Activated CD4-positive, alpha-beta T cell treated with anti-CD3 and anti-CD28 coated beads for 24 hours (primary cell): ENCODE measurements around the gene NSFL1C.

Experiments
- DNase-seq, 2 donors: peaks; one replicate each; pipeline ENCODE4 v3.0.0-alpha.2; 2020; ENCODE audit warnings: low read depth in 2 of 2

NSFL1C gene

DNA sequence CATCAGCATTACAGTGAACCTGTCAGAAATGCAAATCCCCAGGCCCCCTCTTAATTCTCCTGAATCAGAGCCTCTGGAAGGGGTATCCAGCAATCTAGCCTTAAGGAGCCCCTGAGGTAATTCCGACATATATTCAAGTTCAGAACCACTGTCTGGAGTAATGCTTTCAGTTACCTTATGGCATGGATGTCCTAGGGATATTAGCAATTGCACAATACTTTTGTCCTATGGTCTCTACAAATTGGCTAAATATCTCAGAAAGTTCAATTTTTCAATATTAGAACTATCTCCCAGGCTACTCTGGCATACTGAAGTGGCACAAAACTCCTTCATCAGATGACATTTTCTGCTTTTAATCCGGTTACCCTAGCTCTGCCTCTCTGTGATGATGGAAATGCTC, 6.4 kb downstream of the NSFL1C start:
- no peak for DNase-seq

DNA sequence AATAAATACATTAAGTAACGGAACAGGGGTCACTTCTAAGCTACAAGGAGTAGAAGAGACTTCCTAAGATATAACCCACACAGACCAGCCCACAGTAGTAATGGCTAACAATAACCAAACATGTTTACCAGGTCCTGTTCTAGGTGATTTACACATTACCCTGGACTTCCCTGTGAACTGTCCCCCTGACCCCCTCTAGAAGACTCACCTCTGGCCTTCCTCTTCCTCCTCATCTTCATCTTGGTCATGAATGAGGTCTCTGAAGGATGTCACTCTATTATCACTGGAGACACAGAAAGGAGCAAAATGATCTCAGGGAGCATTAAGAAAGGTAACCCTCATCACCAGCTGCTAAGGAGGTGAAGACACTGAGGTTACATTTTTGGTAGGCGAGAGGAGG, 8.7 kb downstream of the NSFL1C start:
- DNase-seq: no peak

DNA sequence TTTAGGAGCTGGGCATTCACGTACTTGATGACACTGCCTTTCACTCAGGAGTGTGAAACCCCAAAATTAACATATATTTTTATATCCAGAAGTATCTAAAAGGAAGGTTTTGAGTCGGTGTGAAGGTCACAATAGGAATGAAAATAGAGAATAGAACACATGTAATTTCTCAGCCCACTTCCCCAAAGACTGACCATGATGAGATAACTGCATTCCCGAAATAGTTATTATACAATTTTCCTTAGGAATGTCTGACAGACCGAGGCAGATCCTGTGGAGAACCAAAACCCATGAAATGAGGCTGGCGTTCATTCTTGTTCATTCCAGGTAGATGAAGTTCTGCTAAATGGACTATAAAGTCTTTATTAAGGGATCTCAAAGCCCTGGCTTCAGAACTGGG, 10.3 kb downstream of the NSFL1C start:
- DNase-seq: no peak

DNA sequence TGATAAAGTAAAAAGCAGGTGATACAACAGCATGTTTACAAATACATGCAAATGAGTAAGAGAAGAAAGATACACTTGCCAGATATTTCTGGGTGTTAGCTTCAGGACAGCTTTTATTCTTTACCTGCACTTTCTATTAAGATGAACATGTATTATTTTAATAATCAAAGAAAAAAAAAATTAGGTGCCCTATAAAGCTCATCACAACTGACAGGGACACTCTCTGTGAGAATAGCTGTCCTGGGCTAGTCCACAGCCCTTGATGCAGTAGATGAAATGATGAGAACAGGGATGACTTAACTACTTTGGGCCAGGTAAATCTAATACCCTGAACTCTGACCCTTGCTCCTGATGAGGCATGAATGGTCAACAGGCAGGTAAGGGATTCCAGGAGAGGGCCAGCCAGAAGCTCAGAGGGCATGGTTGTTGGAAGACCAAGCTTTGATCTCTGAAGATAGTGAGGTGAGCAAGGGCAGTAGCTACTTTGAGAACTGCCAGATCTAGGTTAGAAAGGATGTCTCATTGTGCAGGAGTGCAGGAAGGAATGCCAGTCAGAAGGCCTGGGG, 15.6 kb downstream of the NSFL1C start:
- DNase-seq: no peak

DNA sequence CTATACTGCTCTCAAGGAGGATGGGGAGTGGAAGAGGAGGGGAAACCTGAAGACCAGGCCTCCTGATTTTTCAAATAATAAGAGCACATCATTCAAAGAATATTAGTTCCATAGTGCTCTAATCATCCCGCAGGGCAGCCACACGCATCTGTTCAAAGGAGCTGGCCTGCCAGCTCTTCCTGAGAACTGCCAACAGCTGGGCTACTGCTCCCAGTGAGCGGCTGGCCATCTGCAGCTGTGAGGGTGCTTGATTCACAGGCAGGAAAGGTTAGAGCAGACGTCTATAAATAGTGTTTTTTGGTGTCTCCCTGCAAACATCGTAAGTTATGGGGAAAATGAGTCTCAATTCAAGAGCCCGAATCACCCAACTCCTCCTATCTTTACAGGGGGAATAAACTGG, 17.3 kb downstream of the NSFL1C start:
- no peak for DNase-seq

DNA sequence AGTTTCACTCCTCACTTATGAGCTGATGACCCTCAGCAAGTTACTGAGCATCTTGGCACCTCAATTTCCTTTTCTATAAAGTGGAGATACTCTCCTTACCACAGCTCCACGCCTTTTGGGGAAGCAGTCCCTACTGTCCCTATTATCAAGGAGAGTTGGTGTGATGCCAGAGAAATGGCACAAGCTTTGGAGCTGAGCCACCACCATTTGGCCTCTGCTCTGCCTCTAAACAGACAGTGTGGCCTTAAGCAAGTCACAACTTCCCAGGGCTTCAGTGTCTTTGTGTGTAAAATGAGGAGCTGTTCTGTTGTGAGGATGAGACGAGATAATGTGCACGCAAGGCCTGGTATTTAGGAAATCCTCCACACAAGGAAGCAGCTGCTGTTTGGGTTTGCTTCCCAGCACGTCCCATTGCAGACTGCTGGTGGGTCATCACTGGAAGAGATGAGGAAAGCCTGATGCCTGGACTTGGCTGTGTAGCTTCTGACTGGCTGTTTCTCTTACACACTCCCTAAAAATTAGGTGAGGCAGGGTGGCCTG, 18.5 kb downstream of the NSFL1C start:
- no peak for DNase-seq

DNA sequence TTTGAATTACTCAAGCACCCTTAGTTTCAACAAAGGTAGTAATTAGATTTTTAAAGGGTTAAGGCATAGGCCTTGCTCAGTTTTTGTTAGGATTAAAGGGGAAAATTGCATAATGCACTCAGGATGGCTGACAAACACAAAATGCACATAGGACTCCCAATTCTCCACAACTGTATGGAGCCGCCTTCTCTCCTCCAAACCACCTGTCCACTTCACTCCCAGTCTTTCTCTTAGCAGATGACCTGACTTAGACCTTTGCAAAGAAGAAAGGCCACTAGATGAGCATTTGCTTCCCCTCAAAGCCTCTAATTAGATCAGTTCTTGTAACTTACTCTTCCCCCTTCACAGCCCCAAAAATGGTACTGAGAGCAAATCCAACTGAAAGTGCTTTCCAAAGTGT, 20.1 kb downstream of the NSFL1C start:
- no peak for DNase-seq

DNA sequence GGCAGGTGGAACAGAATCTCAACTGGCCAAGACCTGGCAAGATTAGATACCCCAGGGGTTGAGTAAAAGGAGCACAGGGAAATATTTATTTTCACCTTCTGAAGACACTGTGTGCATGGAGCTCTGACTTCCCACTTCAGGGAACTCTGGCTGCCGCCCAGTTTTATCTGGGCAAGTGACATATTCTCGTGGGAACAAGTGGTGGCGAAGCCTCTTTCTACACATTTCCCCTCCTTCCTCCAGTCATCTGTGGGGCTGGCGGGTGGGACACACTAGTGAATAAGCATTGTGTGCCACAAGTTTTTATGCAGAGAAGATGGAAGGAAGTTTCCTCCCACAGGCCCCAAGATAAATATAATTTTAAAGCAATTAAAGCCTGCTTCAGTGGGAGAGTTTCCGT, 23.6 kb downstream of the NSFL1C start:
- DNase-seq: no peak

DNA sequence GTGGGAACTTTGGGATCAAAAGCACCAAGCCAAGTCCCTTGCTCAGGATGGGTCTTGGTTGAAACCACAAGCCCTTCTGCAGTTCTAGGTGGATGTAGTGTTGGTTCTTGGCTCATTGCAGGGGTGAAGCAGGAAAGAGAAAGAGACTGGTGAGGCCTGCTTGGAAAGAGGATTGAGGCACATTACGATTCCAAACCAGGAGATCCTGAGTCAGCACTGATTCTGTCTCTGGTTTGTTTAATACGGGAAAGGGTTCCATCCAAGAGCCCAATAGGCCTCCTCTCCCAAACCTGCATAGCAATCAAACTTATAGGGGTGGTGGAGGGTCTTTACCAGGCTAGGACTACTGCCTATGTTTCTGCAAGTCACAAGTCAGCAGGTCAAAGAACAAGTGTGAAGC, 24.3 kb downstream of the NSFL1C start:
- no peak for DNase-seq

DNA sequence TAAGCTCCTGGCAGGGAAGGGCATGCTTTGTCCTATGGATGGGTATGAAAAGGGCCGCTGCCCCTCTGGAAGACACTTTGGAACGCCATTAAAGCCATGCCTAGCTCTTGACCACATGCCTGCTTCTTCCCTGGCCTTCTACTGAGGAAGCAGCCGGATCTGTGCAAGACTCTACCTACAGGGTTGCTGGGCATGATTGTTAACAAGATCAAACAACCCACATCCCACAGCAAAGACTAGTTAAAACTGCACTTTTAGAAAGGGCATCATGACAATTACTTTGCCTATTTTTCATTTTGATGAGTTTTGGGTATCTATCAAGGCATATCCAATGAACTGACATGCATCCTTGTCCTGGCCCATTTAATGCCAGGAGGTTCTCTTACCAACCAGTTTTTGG, 25.5 kb downstream of the NSFL1C start:
- no peak for DNase-seq

DNA sequence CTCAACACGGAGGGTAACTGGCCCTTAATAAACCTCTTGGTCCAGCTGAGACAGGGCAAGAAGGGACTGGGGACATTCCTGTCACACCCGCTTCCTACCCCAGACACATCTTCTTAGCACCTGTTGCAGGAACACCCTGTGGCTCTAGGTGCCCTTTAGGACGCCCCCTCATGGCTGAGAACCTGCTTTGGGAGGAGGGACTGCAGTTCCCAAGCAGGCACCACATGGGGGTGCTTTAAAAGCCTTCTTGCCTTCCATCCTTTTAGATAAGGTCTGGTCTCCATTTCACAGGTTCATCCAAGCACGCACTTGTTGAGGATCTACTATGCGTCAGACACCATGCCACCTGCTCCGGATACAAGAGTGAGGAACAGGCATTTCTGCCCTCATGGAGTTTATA, 26.6 kb downstream of the NSFL1C start:
- DNase-seq: no peak

DNA sequence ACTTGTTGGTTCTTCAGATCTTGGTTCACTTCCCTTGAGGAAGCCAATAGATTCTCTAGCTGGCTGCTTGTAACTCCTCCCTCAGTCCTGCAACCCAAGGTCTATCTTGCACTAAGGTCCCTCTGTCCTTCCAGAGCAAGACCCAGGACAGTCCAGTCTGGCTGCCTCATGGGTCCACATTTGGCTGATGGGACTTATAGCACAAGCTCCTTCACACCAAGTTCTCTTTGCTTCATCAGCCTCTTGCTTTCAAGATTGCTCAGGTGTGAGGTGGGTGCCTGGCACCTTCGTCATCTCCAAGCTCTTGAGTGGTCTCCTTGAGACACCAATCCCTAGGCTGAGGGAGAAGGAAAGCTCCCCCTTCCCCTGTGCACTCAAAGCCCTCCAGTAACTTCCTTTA, 28.3 kb downstream of the NSFL1C start:
- DNase-seq: no peak

DNA sequence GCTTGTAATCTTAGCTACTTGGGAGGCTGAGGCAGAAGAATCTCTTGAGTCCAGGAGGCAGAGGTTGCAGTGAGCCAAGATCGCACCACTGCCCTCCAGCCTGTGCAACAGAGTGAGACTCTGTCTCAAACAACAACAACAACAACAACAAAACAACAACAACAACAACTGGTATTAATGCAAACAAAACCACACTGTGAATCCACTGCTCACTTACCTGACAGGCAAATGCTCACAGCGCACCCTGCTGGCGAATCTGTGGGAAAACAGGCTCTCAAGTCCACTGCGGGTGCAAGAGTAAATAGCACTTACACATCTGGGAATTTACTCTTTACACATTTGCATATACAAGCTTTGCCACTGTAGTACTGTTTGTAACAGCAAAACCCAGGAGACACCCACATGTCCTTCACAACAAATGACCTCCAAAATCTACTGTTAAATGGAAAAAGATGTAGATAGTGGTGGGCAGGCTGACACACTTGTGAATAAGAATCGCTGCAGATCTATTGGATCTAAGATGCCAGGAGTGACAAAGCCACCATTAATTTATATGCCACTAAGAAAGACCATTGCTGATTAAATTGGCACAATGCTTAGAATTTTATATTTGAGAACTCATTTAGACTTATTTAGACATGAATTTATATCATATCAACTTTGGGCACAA, 29.3 kb downstream of the NSFL1C start:
- DNase-seq: peak; percentile 62 to 72

DNA sequence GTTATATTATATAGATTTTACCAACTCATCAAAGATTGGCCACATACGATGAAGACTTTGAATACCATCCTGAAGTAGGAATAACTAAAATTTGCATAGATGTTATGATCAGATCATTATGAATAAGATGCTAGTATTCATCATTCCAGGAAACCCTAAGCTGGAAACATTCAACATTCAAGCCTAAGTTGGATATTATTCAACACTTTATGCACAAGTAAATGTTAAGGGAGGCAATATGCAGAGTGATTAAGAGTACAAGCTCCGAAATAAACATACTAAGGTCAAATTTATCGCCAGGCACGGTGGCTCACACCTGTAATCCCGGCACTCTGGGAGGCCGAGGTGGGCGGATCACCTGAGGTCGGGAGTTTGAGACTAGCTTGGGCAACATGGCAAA, 30.4 kb downstream of the NSFL1C start:
- DNase-seq: no peak

DNA sequence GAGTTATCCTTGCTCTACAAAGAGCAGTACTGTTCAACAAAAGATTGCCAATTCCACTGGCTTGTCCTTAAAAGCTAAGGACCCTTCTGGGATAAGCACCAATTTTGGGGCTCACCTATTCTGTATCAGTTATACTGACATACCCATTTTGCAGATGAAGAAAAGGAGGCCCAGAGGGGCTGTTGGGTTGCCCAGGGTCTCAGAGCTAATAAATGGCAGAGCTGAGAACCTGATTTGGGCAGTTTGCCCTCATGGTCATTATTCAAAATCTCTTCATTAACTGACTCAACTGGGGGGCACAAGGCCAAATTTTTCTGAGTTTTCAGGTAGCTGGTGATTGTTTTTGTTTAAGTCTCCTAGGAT, 31.3 kb downstream of the NSFL1C start:
- DNase-seq: no peak

DNA sequence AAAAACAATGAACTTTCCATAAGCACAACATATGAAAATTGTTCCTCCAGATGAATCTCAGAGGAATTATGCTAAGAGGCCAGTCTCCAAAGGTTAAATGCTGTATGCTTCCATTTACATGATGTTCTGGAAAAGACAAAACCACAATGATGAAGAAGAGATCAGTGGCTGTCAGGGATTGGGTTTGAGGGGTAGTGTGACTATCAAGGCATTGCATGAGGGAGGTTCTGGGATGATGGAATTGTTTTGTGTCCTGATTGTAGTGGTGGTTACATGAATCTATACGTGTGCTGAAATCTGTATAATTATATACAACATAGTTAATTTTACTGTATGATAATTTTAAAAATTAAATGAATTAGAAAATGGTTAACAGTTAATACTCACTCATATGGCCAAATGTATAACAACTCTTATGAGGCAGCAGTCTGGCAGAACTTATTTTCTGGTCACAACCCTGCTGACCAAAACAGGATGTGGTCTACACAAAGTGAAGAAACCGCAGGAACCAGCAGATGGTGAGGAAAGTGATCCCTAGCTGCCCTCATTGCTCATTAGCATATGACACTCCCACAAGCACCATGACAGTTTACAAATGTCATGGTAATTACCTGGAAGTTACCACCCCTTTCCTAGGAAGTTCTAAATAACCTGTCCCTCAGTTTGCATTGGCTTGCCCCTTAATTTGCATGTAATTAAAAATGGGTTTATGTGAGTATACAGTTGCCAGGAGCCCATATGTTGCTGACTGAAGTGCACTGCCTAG, 31.9 kb downstream of the NSFL1C start:
- peak; percentile 17 to 25 for DNase-seq

DNA sequence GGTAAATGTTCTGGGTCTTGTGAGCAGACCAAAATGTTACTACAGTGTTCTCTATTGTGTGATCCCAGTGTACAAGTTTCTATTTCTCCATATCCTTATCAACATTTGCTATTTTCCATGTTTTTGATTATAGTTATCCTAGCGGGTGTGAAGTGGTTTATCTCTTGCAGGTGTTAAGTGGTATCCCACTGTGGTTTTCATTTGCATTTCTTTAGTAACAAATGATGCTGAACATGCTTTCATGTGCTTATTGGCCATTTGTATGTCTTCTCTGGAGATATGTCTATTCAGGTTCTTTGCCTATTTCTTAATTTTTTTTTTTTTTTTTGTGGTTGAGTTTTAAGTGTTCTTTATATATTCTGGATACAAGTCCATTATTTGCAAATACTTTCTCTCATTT, 35.5 kb downstream of the NSFL1C start:
- DNase-seq: no peak

DNA sequence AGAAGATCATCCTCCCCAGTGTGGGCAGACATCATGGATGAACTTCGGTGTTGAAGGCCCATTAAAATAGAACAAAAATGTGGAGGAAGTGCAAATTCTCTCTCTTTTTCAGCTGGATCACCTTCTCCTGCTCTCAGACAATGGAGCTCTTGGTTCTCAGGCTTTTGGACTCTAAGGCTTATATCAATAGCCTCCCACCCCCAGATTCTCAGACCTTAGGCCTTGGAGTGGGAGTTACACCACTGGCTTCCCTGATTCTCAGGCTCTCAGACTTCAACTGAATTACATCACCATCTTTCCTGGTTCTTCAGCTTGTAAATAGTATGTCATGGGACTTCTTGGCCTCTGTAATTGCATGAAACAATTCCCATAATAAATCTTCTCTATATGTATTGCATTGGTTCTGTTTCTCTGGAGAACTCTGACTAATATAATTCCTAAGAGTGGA, 36.6 kb downstream of the NSFL1C start:
- DNase-seq: no peak

DNA sequence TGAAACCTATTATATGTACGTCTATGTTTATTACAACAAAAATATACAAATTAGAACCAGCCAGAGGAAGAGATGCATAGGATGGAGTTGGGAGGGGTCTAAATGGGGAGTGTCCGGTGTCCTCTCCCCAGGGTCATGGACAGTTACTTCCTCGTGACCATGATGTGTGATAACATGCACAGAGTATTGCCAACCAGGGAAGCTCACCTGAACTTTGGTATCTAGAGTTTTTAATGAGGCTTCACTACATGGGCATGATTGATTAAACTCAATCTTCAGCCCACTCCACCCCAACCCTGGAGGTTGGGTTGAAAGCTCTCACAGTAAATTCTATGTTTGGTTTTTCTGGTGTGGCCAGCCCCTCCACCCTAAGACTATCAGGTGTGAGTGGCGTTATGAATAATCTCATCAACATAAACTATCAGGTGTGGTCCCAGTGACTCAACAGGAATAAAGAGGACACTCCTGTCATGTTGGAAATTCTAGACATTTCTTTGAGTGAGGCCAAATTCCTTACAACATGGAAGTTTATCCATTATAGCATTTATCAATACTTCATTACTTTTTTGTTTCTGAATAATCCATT, 37.4 kb downstream of the NSFL1C start:
- DNase-seq: no peak

DNA sequence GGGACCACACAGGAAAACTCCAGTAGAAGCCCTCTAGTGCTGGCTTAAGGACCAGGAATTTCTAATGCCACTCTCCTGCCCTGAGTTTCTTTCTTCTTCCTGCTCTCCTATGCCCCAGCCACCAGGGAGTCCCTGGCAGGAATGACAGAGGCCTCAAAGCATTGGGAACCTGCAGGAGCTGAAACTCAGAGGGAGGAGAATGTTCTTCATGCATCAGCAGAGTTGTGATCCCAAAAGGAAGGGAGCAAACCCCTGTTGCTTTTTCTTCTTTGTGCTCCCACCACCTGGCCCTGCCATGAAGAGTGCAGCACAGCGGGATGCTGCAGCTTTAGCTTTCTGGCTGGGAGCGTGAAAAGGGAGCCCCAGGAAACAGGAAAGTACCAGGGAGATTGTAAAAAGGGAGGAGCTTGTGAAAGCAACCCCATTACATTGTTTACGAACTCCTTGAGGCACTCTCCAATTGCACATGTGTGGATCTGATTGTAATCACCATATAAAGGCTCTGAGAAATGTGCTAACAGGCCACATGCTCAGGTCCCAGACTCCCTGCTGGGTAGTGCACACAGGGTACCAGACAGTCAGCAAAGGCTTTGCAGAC, 39.1 kb downstream of the NSFL1C start:
- no peak for DNase-seq

DNA sequence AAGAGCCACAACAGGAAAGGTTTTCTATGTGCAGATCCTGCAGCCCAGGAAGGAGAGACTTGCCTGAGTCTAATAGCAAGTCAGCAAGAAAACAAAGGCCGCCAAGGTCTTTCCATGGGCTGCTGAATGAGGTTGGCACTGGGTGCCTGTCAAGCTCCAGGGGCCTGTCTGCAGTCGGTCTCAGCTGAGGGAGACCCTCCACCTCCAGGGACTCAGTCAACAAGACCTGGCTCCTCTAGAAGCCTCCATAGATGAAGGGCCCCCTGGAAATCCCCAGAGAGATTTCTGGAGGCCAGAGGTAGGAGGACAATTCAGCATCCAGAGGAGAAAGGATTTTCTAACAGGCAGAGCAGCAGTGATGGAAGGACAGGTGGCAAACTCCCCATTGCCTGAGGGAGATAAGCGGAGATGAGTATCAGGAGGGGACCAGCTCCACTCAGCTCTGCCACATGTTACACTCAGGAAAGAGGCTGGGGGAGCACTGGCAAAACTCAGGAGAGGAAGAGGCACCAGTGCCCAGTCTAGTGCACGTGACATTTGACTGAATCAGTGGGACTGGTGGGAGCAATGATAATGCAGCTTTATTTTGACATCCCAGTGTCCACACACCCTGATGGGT, 40.3 kb downstream of the NSFL1C start:
- DNase-seq: no peak

DNA sequence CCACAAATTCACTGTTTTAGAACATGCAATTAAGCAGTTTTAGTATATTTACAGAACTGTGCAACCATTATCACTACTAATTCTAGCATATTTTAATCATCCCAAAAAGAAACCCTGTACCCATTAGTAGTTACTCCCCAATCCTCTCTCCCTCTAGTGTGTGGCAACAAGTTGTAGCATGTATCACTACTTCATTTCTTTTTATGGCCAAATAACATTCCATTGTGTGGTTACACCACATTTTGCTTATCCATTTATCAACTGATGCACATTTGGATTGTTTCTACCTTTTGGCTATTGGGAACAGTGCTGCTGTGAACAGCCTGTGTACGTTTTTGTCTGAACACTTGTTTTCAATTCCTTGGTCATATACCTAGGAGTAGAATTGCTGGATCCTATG, 42.3 kb downstream of the NSFL1C start:
- no peak for DNase-seq
